Epidermal melanocyte (primary cell): ENCODE results near the gene CFAP141.

ENCODE experiments used
- DNase-seq: peaks from one replicate; pipeline ENCODE4 v3.0.0; 2011; ENCODE audit warnings: low spot score; ENCODE audit not compliant: insufficient read length

The CFAP141 gene

GRCh38 chr1:154171880-154172279 is 34.3 kb downstream of the CFAP141 start:
- no peak for DNase-seq

- DNase-seq = no peak
These were observed 34.9 kb downstream of the CFAP141 start for GRCh38 chr1:154171223-154171583.

- no peak for DNase-seq
These were observed 35.4 kb downstream of the CFAP141 start for GRCh38 chr1:154170547-154171222.

GRCh38 chr1:154167461-154167860 is 38.7 kb downstream of the CFAP141 start:
- DNase-seq = no peak

- DNase-seq = no peak
These were observed 39.9 kb downstream of the CFAP141 start for GRCh38 chr1:154166207-154166606.

- no peak for DNase-seq
These were observed 46.6 kb downstream of the CFAP141 start for GRCh38 chr1:154159554-154159953.

GRCh38 chr1:154158307-154159125 is 47.6 kb downstream of the CFAP141 start:
- peak; percentile 32 for DNase-seq

- no peak for DNase-seq
These were observed 48.4 kb downstream of the CFAP141 start for GRCh38 chr1:154157520-154158306.

GRCh38 chr1:154155251-154155650 is 50.9 kb downstream of the CFAP141 start:
- DNase-seq = no peak

- no peak for DNase-seq
These were observed 51.5 kb downstream of the CFAP141 start, which contains the start of gene NUP210L for GRCh38 chr1:154154534-154155191. NUP210L (minus strand) TSS chr1:154155073.

- DNase-seq = no peak
These were observed 52.1 kb downstream of the CFAP141 start for GRCh38 chr1:154154053-154154452.

GRCh38 chr1:154151311-154151710 is 54.8 kb downstream of the CFAP141 start:
- DNase-seq = no peak
